Keratinocyte (primary cell): ENCODE results near the gene NET1.
"Not testable (repeated sequence)": the region's sequence is repeated elsewhere in the genome, so short reads cannot be mapped to it uniquely, and the experiment has no call there.

Experiments
- EZH2 ChIP-seq: IDR thresholded peaks from one replicate; pipeline ENCODE4 v1.6.1; 2012; ENCODE audit warnings: inconsistent platforms, mild to moderate bottlenecking, low read length, moderate library complexity
- TF ChIP-seq, protein P1 (sequence below), 3 experiments: IDR thresholded peaks in 1 of 3; conservative IDR thresholded peaks in 1 of 3; optimal IDR thresholded peaks in 1 of 3; 2 replicates in 2 of 3; 3 replicates in 1 of 3; pipeline versions ENCODE3 to v1.5.1; 2011; ENCODE audit warnings: low read length in 3 of 3, mild to moderate bottlenecking in 3 of 3, moderate library complexity in 2 of 3, control low read depth in 1 of 3, inconsistent platforms in 1 of 3; ENCODE audit not compliant: insufficient read depth in 2 of 3; ENCODE audit errors: extremely low read depth in 1 of 3

DNA sequence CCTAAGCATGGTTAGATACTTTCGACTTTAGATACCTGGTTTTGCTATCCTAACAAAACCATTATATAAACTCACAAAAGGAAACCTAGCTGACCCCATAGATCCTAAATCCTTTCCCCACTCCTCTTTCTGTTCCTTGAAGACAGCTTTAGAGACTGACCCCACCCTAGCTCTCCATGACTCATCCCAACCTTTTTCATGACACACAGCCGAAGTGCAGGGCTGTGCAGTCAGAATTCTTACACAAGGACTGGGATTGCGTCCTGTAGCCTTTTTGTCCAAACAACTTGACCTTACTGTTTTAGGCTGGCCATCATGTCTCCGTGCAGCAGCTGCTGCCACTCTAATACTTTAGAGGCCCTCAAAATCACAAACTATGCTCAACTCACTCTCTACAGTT, 62.3 kb downstream of the NET1 start:
- TF ChIP-seq EZH2 = not testable (repeated sequence)
- TF ChIP-seq, protein P1, sequence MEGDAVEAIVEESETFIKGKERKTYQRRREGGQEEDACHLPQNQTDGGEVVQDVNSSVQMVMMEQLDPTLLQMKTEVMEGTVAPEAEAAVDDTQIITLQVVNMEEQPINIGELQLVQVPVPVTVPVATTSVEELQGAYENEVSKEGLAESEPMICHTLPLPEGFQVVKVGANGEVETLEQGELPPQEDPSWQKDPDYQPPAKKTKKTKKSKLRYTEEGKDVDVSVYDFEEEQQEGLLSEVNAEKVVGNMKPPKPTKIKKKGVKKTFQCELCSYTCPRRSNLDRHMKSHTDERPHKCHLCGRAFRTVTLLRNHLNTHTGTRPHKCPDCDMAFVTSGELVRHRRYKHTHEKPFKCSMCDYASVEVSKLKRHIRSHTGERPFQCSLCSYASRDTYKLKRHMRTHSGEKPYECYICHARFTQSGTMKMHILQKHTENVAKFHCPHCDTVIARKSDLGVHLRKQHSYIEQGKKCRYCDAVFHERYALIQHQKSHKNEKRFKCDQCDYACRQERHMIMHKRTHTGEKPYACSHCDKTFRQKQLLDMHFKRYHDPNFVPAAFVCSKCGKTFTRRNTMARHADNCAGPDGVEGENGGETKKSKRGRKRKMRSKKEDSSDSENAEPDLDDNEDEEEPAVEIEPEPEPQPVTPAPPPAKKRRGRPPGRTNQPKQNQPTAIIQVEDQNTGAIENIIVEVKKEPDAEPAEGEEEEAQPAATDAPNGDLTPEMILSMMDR (optimal IDR thresholded peaks at IDR 0.05 in 1 of 3, IDR thresholded peaks at IDR 0.05 in 1 of 3, conservative IDR thresholded peaks at IDR 0.05 in 1 of 3; ENCODE audit: extremely low read depth in 1 of 3, insufficient read depth in 2 of 3, low read length in 3 of 3) = not testable (repeated sequence)
